NCI-H2196 treated with DMSO at 0.1 percent for 48 hours (cell line): Measurements from ENCODE around the gene PLEKHD1.

ENCODE experiments used
- DNase-seq: peaks from one replicate; lab custom pipeline; 2025; ENCODE audit not compliant: unreplicated experiment; lab: John Stamatoyannopoulos, UW

Gene PLEKHD1

GRCh38 chr14:69518289-69519101, 34.0 kb downstream of the PLEKHD1 start:
- DNase-seq: no peak

GRCh38 chr14:69519204-69520100, 34.9 kb downstream of the PLEKHD1 start:
- DNase-seq: no peak

GRCh38 chr14:69522026-69522425, 37.5 kb downstream of the PLEKHD1 start:
- DNase-seq: no peak

GRCh38 chr14:69525896-69526295, 41.4 kb downstream of the PLEKHD1 start:
- no peak for DNase-seq

- no peak for DNase-seq
Measured at GRCh38 chr14:69527635-69528034, 43.1 kb downstream of the PLEKHD1 start.

GRCh38 chr14:69528143-69528542, 43.6 kb downstream of the PLEKHD1 start:
- DNase-seq: no peak

GRCh38 chr14:69528930-69529329, 44.4 kb downstream of the PLEKHD1 start:
- DNase-seq: no peak

GRCh38 chr14:69529563-69529962, 45.0 kb downstream of the PLEKHD1 start:
- no peak for DNase-seq

- DNase-seq: no peak
Measured at GRCh38 chr14:69530095-69530494, 45.6 kb downstream of the PLEKHD1 start.

- DNase-seq: no peak
Measured at GRCh38 chr14:69531135-69531534, 46.6 kb downstream of the PLEKHD1 start.

- no peak for DNase-seq
Measured at GRCh38 chr14:69532561-69533340, 48.2 kb downstream of the PLEKHD1 start.

GRCh38 chr14:69535230-69535848, 50.8 kb downstream of the PLEKHD1 start:
- peak; percentile 57 for DNase-seq

GRCh38 chr14:69536971-69537370, 52.4 kb downstream of the PLEKHD1 start:
- no peak for DNase-seq

- no peak for DNase-seq
Measured at GRCh38 chr14:69537900-69538299, 53.4 kb downstream of the PLEKHD1 start.

GRCh38 chr14:69538766-69539165, 54.2 kb downstream of the PLEKHD1 start:
- DNase-seq: no peak

GRCh38 chr14:69539631-69540410, 55.3 kb downstream of the PLEKHD1 start:
- DNase-seq: no peak

- DNase-seq: no peak
Measured at GRCh38 chr14:69540654-69541335, 56.3 kb downstream of the PLEKHD1 start.

- no peak for DNase-seq
Measured at GRCh38 chr14:69542311-69542710, 57.8 kb downstream of the PLEKHD1 start.

GRCh38 chr14:69543341-69544115, 59.0 kb downstream of the PLEKHD1 start:
- DNase-seq: peak; percentile 74
